Muscle of arm (tissue), 12 donors: ENCODE results near the gene FAM50A. TPM values are rescaled to one million over a fixed set of nuclear protein-coding genes. Genes with fewer than 3 reads are reported as not detected.

Experiments used
- DNase-seq: peaks from one replicate; pipeline ENCODE4 v3.0.0-alpha.2; 2013
- polyA plus RNA-seq, 12 donors: library from polyadenylated mRNA; unstranded; fragments of 120-200 nt; gene quantifications; one replicate each; pipeline ENCODE4 v1.2.1, GENCODE V29; 2013; ENCODE audit not compliant: insufficient read length in 12 of 12

FAM50A gene
- polyA plus RNA-seq, 12 donors = 47.6 to 88.9 (median 54.2) TPM; not detected in 1

GRCh38 chrX:154436374-154436982 lies 7.5 kb upstream of the FAM50A start:
- no peak for DNase-seq

GRCh38 chrX:154436983-154437752 lies 6.8 kb upstream of the FAM50A start, which contains the start of gene GDI1:
GDI1 (plus strand) TSS chrX:154437154; CDS start chrX:154437255, 101 bp downstream.
- no peak for DNase-seq

- no peak for DNase-seq
Observed at GRCh38 chrX:154437971-154438893, 5.7 kb upstream of the FAM50A start.

- no peak for DNase-seq
Observed at GRCh38 chrX:154439841-154440240, 4.1 kb upstream of the FAM50A start.

- no peak for DNase-seq
Observed at GRCh38 chrX:154440623-154441357, 3.2 kb upstream of the FAM50A start.

GRCh38 chrX:154441564-154441963 lies 2.4 kb upstream of the FAM50A start:
- DNase-seq = no peak

GRCh38 chrX:154441984-154442707 lies 1.8 kb upstream of the FAM50A start:
- DNase-seq = no peak

- no peak for DNase-seq
Observed at GRCh38 chrX:154443479-154443910, 446 bp upstream of the FAM50A start.

GRCh38 chrX:154444755-154445246 lies 860 bp downstream of the FAM50A start:
- DNase-seq = no peak

- DNase-seq = no peak
Observed at GRCh38 chrX:154445776-154446175, 1.8 kb downstream of the FAM50A start.

GRCh38 chrX:154446430-154446829 lies 2.5 kb downstream of the FAM50A start:
- no peak for DNase-seq

GRCh38 chrX:154448484-154448883 lies 4.5 kb downstream of the FAM50A start:
- no peak for DNase-seq

- DNase-seq = no peak
Observed at GRCh38 chrX:154449618-154450017, 5.7 kb downstream of the FAM50A start.

- no peak for DNase-seq
Observed at GRCh38 chrX:154450312-154450711, 6.4 kb downstream of the FAM50A start.

- DNase-seq = no peak
Observed at GRCh38 chrX:154452823-154453222, 8.9 kb downstream of the FAM50A start.

GRCh38 chrX:154457491-154458115 lies 13.7 kb downstream of the FAM50A start:
- DNase-seq = no peak

- DNase-seq = no peak
Observed at GRCh38 chrX:154458116-154458953, 14.4 kb downstream of the FAM50A start, which contains the start of gene PLXNA3. PLXNA3 (plus strand) TSS chrX:154458281; CDS start chrX:154460184, 1,903 bp downstream.

- no peak for DNase-seq
Observed at GRCh38 chrX:154458954-154459778, 15.2 kb downstream of the FAM50A start.
